T-helper 2 cell (primary cell): Measurements from ENCODE around the gene SIPA1L3.

Source experiments
- DNase-seq, 5 experiments: peaks; one replicate each; pipeline versions ENCODE4 v3.0.0 to v3.0.0-alpha.2; 2012 to 2022

The SIPA1L3 gene

DNA sequence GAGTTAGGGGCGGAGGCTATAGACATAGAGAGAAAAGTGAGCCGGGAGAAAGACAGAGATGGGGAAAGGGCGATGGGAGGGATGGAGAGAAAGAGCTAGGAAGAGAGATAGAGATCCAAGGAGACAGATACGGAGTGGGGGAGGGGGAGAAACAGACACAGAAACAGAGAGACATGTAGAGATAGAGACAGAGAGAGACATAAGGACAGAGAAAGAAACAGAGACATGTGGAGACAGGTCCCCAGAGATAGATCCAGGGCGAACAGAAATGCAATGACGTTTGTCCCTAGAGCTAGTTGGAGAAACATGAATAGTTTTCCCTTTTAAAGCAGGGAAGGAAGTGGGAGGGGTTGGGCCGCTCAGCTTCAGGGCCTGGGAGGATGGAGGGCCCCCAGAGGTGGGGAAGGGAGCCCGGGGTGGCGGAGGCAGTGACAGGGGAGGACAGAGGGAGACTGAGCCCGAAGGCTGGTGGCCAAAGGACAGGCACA lies 344.6 kb downstream of the SIPA1L3 start:
- DNase-seq: no peak

DNA sequence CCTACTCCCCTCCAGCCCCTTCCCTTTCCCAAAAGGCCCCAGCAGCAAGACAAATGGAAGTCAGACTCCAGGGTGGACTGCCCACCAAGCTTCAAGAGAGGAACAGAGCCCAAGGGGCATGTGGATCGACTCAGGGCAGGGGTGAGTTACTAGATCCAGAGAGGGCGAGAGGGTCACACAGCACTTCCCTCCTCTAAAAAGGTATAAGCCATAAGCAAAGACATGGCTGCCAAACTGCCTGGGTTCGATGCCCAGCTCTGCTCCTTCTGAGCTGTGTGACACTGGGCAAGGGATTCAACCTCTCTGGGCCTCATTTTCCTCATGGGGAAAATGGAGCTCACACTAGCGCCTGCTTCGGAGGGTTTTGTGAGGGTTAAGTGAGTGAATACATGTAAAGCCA lies 345.4 kb downstream of the SIPA1L3 start:
- no peak for DNase-seq

DNA sequence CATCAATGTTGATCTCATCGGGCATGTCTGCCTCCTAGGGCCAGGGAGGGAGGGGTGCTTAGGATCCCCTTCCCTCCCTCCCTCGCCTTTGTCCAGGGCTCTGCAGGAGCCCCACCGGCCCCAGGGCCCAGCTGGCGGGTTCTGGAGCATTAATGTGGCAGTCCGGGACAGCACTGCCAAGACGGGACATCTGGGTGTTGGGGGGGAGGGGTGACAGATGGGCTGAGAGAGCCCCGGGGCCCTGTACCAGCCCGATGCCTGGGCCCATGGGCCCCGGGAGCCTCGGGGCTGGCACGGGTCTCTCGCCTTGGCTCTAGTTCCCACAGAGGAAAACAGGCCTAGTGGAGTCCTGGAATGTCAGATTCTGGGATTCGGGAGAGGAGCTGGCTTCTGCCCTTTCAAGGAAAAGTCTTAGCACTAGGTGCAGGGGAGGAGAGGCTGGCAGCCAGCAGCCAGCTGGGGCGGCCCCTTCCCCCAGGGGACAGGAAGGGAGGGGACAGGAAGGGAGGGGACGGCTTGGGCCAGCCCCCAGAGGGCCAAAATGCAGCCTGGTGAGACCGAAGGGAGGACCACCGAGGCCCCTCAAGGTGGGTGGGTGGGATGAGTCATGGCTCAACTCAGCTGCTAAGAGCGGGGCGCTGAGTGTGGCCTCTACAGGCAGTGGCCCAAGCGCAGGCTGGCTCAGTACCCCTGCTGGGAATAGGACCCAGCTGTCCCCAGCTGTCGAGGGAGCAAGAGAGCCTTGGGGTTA lies 346.1 kb downstream of the SIPA1L3 start:
- no peak for DNase-seq

DNA sequence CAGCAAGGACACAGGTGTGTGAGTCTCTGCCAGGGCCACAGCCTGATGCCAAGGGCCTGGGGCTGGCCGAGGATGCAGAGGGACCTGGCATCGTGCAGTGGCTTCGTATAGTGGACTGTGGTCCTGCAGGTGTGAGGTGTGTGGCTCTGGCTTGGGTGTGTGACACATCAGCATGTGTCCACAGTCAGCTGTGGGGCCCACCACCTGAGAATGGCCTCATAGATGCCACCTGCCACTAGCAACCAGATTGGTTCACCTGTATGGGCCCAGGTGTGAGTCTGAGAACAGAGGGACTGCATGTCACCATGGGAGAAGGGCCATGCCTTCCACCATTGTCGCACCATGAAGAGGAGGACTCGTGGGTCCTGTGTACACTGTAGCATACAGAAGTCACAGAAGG lies 346.8 kb downstream of the SIPA1L3 start:
- DNase-seq: no peak

DNA sequence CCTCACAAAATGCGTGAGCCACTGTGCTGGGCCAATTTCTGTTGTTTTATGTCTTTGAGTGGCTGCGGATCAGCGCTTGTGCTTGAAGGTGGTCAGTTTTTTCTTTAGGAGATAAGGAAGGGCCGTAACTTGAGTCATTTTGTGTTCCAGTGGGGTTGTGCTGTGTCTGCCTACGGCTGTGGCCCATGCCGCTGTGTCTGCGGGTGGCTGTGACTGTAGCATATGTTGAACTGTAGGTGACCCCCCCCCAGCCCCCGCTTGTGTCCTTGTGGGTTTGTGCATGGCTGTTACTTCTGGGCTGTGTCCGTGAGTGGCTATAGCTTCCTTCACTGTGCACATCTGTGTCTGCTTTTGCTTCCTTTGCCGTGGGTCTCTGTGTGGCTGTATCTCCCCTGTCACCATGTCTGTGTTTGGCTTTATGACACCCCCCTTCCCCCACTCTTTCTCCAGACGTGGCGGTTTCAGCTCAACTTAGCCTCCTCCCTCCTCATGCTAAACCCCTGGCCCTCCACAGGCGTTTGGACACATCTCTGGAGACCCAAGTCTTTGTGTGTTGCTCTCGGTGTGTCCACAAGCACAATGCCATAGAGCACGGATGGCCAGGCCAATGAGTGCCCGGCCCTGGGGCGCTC lies 348.5 kb downstream of the SIPA1L3 start:
- DNase-seq: no peak
